GM23338 (cell line): ENCODE data around the gene HRH2. TPM values are rescaled to one million over a fixed set of nuclear protein-coding genes. Genes with fewer than 3 reads are reported as not detected.

Experiments
- ATAC-seq: fragments of 200-7000 bp; cut with Tn5 transposase; 3 replicates; pipeline ENCODE4 v1.9.1; 2020
- DNase-seq: peaks from one replicate; pipeline ENCODE4 v3.0.0-alpha.2; 2015; ENCODE audit warnings: low spot score
- H2AFZ ChIP-seq: fragments of 200-600 bp; sonication (generic); 2 replicates; pipeline ENCODE4 v1.8.0; 2016; ENCODE audit warnings: antibody characterized with exemption, mild to moderate bottlenecking, moderate library complexity
- H3F3A ChIP-seq: fragments of 200-600 bp; sonication (generic); replicated peaks from 2 replicates; pipeline ENCODE4 v1.8.0; 2017; ENCODE audit warnings: antibody characterized with exemption, mixed run types, low read depth
- H3K27ac ChIP-seq: fragments of 200-600 bp; sonication (generic); 2 replicates; pipeline ENCODE4 v1.6.1; 2016; ENCODE audit warnings: low read depth
- H3K27me3 ChIP-seq: fragments of 200-600 bp; sonication (generic); 2 replicates; pipeline ENCODE4 v1.8.0; 2016; ENCODE audit warnings: mild to moderate bottlenecking, mixed run types, moderate library complexity; ENCODE audit not compliant: insufficient read depth
- H3K36me3 ChIP-seq: fragments of 200-600 bp; sonication (generic); 2 replicates; pipeline ENCODE4 v1.8.0; 2016; ENCODE audit warnings: mild to moderate bottlenecking; ENCODE audit not compliant: insufficient read depth
- H3K4me1 ChIP-seq: fragments of 200-600 bp; sonication (generic); 2 replicates; pipeline ENCODE4 v1.8.0; 2016; ENCODE audit warnings: mild to moderate bottlenecking, moderate library complexity; ENCODE audit not compliant: insufficient read depth
- H3K4me2 ChIP-seq: fragments of 200-600 bp; sonication (generic); 2 replicates; pipeline ENCODE4 v1.7.1; 2017; ENCODE audit warnings: mixed run types
- H3K4me3 ChIP-seq: fragments of 200-600 bp; sonication (generic); 2 replicates; pipeline ENCODE4 v1.6.1; 2016; ENCODE audit warnings: mixed run types
- H3K79me2 ChIP-seq: fragments of 200-600 bp; sonication (generic); replicated peaks from 2 replicates; pipeline ENCODE4 v1.8.0; 2017; ENCODE audit warnings: mild to moderate bottlenecking; ENCODE audit not compliant: insufficient read depth
- H3K9me2 ChIP-seq: fragments of 200-600 bp; sonication (generic); 2 replicates; pipeline ENCODE4 v1.8.0; 2017; ENCODE audit not compliant: insufficient read depth
- H4K20me1 ChIP-seq: fragments of 200-600 bp; sonication (generic); replicated peaks from 2 replicates; pipeline ENCODE4 v1.8.0; 2017; ENCODE audit warnings: mild to moderate bottlenecking; ENCODE audit not compliant: insufficient read depth
- H3K27ac Mint-ChIP-seq: 2 replicates; pipeline ENCODE4 v1.8.0; 2020; ENCODE audit warnings: inconsistent platforms, mild to moderate bottlenecking, moderate library complexity, mixed read lengths
- H3K27me3 Mint-ChIP-seq: 3 replicates; pipeline ENCODE4 v1.8.0; 2022; ENCODE audit warnings: low read depth, mild to moderate bottlenecking, moderate library complexity, mixed read lengths, inconsistent platforms; ENCODE audit not compliant: insufficient read depth, poor library complexity
- H3K36me3 Mint-ChIP-seq: 3 replicates; pipeline ENCODE4 v1.8.0; 2021; ENCODE audit warnings: low read depth, mild to moderate bottlenecking, inconsistent platforms, moderate library complexity, mixed read lengths
- H3K4me1 Mint-ChIP-seq: 3 replicates; pipeline ENCODE4 v1.8.0; 2020; ENCODE audit warnings: mild to moderate bottlenecking, inconsistent platforms, mixed read lengths
- H3K4me3 Mint-ChIP-seq: 3 replicates; pipeline ENCODE4 v1.8.0; 2021; ENCODE audit warnings: moderate library complexity, mild to moderate bottlenecking, inconsistent platforms, mixed read lengths
- H3K9me3 Mint-ChIP-seq: 3 replicates; pipeline ENCODE4 v1.8.0; 2020; ENCODE audit warnings: moderate library complexity, mild to moderate bottlenecking, inconsistent platforms, mixed read lengths
- CREB1 ChIP-seq: fragments of 250-450 bp; sonication (Bioruptor Pico); IDR thresholded peaks from 2 replicates; pipeline ENCODE4 v1.5.0; 2020; ENCODE audit warnings: low read depth, mild to moderate bottlenecking, moderate library complexity
- CTCF ChIP-seq, 2 experiments: fragments of 200-600 bp in 1 of 2; sonication (generic) in 1 of 2; conservative IDR thresholded peaks; 2 replicates each; pipeline versions ENCODE4 v1.5.1 to v1.6.1; 2016 to 2017; ENCODE audit warnings: antibody characterized with exemption in 2 of 2, low read depth in 2 of 2, mild to moderate bottlenecking in 2 of 2, moderate library complexity in 1 of 2
- ETS1 ChIP-seq: IDR thresholded peaks from 2 replicates; pipeline ENCODE4 v1.6.1; 2016; ENCODE audit warnings: antibody characterized with exemption
- EZH2 ChIP-seq: fragments of 200-600 bp; sonication (generic); IDR thresholded peaks from one replicate; pipeline ENCODE4 v1.8.0; 2017; ENCODE audit warnings: antibody characterized with exemption, mild to moderate bottlenecking, low read depth; ENCODE audit not compliant: unreplicated experiment
- EZH2phosphoT487 ChIP-seq: fragments of 200-600 bp; sonication (generic); IDR thresholded peaks from one replicate; pipeline ENCODE4 v1.8.1; 2018; ENCODE audit warnings: antibody characterized with exemption; ENCODE audit not compliant: unreplicated experiment
- JUNB ChIP-seq: IDR thresholded peaks from one replicate; pipeline ENCODE4 v1.6.1; 2016; ENCODE audit warnings: antibody characterized with exemption; ENCODE audit not compliant: unreplicated experiment
- NANOG ChIP-seq: IDR thresholded peaks from 2 replicates; pipeline ENCODE4 v1.6.1; 2016; ENCODE audit warnings: antibody characterized with exemption, borderline replicate concordance
- POLR2AphosphoS5 ChIP-seq: IDR thresholded peaks from 2 replicates; pipeline ENCODE4 v1.6.1; 2016; ENCODE audit warnings: antibody characterized with exemption, low read depth
- STAT1 ChIP-seq: IDR thresholded peaks from one replicate; pipeline ENCODE4 v1.6.1; 2016; ENCODE audit warnings: antibody characterized with exemption; ENCODE audit not compliant: unreplicated experiment
- ZNF114 ChIP-seq: fragments of 250-450 bp; sonication (Bioruptor Pico); IDR thresholded peaks from 2 replicates; pipeline ENCODE4 v1.5.0; 2020; ENCODE audit warnings: mild to moderate bottlenecking, moderate library complexity
- ZNF331 ChIP-seq: fragments of 250-450 bp; sonication (Bioruptor Pico); IDR thresholded peaks from 2 replicates; pipeline ENCODE4 v1.5.0; 2020; ENCODE audit warnings: low read depth, mild to moderate bottlenecking, moderate library complexity
- polyA plus RNA-seq: library from polyadenylated mRNA; unstranded; fragments of >200 nt; fragmentation: Nextera tagmentation; extraction: Ambion mirVana; gene quantifications from 2 replicates; pipeline ENCODE4 v1.2.1, GENCODE V29; 2016
- total RNA-seq: library from RNA; depleted of rRNA; stranded (reverse); fragments of >200 nt; shearing (Covaris generic); gene quantifications from 2 replicates; pipeline ENCODE4 v1.2.3, GENCODE V29; 2014
- TF ChIP-seq, protein P1 (sequence below): fragments of 250-450 bp; sonication (Bioruptor Pico); IDR thresholded peaks from 2 replicates; pipeline ENCODE4 v1.5.0; 2020; ENCODE audit warnings: mild to moderate bottlenecking, moderate library complexity
- TF ChIP-seq, protein P2 (sequence below): IDR thresholded peaks from one replicate; pipeline ENCODE4 v1.6.1; 2018; ENCODE audit warnings: antibody characterized with exemption; ENCODE audit not compliant: unreplicated experiment

The HRH2 gene
- total and polyA plus RNA-seq, 2 experiments from 2014 or later: 6.8 to 7.0 TPM

DNA sequence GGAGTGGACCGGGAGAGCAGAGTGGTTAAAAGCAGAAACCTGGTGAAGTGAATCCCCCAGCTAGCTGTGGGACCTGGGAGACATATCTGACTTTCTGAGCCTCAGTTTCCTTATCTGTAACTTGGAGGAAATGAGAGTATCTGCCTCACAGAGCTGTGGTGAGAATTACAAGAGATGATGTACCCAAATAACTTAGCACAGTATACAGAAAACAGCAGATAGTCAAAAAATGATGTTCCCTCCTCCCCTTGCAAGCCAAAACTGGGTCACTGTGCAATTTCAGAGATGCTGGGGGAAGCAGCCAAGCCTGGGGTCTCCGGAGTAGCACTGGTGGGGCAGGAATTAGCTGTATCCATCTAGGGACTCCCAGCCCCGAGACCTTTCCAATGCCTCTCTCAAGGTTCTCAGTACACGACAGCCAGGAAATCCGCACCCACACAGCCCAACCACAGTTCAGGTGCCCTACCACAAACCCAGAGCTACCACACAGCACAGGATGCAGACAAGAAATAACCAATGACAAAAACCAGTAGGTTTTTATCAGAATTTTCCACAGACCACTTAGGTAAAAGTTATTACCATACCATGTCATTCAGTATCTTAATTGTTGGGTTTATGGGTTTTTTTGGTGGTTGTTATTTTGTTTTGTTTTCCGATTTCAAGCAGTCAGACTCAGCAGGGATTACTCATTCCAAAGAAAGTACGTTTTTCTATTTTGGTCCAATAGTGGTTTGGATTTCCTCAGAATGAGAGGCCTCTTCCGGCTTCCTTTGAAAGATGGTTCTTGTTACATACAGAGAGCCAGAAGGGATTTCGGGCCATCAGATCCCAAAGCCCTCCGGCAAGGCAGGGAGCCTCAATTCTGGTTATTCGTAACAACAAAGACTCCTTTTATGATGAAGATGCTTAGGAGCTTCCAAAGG is 4.9 kb upstream of the HRH2 start:
- Mint-ChIP-seq H3K27me3 (peaks cover 20% of the 10 kb centered on the region), H3K4me1 (peaks cover 7% of the 10 kb centered on the region; the same call in 2 of the 3 replicates), H3K9me3 (peaks cover 42% of the 10 kb centered on the region), H3K4me3 (no peak overlapping the region), H3K27ac (no peak overlapping the region), H3K36me3 (peaks cover 33% of the 10 kb centered on the region)
- ATAC-seq (no peak), DNase-seq (no peak)
- no peaks in the 10 kb centered on the region for H3K4me1 ChIP-seq
- no peak overlapping the region for H3K4me2 ChIP-seq
- no peaks in the 10 kb centered on the region for H3F3A ChIP-seq
- no peaks in the 10 kb centered on the region for H3K79me2 ChIP-seq
- no peak overlapping the region for H3K27ac ChIP-seq
- TF ChIP-seq ZNF114 (CRISPR knock-in tag) (no peak), EZH2phosphoT487 (no peak), POLR2AphosphoS5 (no peak), NANOG (no peak), JUNB (no peak), CTCF (conservative IDR thresholded peaks at IDR 0.05; ENCODE audit: low read depth in 2 of 2) (no peak), ETS1 (no peak), ZNF331 (CRISPR knock-in tag) (no peak), EZH2 (no peak), CREB1 (no peak), STAT1 (no peak)
- TF ChIP-seq, protein P1, sequence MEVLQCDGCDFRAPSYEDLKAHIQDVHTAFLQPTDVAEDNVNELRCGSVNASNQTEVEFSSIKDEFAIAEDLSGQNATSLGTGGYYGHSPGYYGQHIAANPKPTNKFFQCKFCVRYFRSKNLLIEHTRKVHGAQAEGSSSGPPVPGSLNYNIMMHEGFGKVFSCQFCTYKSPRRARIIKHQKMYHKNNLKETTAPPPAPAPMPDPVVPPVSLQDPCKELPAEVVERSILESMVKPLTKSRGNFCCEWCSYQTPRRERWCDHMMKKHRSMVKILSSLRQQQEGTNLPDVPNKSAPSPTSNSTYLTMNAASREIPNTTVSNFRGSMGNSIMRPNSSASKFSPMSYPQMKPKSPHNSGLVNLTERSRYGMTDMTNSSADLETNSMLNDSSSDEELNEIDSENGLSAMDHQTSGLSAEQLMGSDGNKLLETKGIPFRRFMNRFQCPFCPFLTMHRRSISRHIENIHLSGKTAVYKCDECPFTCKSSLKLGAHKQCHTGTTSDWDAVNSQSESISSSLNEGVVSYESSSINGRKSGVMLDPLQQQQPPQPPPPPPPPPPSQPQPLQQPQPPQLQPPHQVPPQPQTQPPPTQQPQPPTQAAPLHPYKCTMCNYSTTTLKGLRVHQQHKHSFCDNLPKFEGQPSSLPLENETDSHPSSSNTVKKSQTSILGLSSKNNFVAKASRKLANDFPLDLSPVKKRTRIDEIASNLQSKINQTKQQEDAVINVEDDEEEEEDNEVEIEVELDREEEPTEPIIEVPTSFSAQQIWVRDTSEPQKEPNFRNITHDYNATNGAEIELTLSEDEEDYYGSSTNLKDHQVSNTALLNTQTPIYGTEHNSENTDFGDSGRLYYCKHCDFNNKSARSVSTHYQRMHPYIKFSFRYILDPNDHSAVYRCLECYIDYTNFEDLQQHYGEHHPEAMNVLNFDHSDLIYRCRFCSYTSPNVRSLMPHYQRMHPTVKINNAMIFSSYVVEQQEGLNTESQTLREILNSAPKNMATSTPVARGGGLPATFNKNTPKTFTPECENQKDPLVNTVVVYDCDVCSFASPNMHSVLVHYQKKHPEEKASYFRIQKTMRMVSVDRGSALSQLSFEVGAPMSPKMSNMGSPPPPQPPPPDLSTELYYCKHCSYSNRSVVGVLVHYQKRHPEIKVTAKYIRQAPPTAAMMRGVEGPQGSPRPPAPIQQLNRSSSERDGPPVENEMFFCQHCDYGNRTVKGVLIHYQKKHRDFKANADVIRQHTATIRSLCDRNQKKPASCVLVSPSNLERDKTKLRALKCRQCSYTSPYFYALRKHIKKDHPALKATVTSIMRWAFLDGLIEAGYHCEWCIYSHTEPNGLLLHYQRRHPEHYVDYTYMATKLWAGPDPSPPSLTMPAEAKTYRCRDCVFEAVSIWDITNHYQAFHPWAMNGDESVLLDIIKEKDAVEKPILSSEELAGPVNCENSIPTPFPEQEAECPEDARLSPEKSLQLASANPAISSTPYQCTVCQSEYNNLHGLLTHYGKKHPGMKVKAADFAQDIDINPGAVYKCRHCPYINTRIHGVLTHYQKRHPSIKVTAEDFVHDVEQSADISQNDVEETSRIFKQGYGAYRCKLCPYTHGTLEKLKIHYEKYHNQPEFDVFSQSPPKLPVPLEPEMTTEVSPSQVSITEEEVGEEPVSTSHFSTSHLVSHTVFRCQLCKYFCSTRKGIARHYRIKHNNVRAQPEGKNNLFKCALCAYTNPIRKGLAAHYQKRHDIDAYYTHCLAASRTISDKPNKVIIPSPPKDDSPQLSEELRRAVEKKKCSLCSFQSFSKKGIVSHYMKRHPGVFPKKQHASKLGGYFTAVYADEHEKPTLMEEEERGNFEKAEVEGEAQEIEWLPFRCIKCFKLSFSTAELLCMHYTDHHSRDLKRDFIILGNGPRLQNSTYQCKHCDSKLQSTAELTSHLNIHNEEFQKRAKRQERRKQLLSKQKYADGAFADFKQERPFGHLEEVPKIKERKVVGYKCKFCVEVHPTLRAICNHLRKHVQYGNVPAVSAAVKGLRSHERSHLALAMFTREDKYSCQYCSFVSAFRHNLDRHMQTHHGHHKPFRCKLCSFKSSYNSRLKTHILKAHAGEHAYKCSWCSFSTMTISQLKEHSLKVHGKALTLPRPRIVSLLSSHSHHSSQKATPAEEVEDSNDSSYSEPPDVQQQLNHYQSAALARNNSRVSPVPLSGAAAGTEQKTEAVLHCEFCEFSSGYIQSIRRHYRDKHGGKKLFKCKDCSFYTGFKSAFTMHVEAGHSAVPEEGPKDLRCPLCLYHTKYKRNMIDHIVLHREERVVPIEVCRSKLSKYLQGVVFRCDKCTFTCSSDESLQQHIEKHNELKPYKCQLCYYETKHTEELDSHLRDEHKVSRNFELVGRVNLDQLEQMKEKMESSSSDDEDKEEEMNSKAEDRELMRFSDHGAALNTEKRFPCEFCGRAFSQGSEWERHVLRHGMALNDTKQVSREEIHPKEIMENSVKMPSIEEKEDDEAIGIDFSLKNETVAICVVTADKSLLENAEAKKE: no peak
- TF ChIP-seq, protein P2, sequence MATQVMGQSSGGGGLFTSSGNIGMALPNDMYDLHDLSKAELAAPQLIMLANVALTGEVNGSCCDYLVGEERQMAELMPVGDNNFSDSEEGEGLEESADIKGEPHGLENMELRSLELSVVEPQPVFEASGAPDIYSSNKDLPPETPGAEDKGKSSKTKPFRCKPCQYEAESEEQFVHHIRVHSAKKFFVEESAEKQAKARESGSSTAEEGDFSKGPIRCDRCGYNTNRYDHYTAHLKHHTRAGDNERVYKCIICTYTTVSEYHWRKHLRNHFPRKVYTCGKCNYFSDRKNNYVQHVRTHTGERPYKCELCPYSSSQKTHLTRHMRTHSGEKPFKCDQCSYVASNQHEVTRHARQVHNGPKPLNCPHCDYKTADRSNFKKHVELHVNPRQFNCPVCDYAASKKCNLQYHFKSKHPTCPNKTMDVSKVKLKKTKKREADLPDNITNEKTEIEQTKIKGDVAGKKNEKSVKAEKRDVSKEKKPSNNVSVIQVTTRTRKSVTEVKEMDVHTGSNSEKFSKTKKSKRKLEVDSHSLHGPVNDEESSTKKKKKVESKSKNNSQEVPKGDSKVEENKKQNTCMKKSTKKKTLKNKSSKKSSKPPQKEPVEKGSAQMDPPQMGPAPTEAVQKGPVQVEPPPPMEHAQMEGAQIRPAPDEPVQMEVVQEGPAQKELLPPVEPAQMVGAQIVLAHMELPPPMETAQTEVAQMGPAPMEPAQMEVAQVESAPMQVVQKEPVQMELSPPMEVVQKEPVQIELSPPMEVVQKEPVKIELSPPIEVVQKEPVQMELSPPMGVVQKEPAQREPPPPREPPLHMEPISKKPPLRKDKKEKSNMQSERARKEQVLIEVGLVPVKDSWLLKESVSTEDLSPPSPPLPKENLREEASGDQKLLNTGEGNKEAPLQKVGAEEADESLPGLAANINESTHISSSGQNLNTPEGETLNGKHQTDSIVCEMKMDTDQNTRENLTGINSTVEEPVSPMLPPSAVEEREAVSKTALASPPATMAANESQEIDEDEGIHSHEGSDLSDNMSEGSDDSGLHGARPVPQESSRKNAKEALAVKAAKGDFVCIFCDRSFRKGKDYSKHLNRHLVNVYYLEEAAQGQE: no peak
- H2AFZ ChIP-seq: no peak overlapping the region
- peaks cover 7% of the 10 kb centered on the region; the same call in 1 of the 2 replicates for H3K27me3 ChIP-seq
- peaks cover 7% of the 10 kb centered on the region; the same call in 1 of the 2 replicates for H3K9me2 ChIP-seq
- H4K20me1 ChIP-seq: no peaks in the 10 kb centered on the region
- H3K36me3 ChIP-seq: peaks cover 15% of the 10 kb centered on the region
- no peak overlapping the region for H3K4me3 ChIP-seq
